SK-N-MC (cell line): ENCODE data around the gene NMUR1.

ENCODE experiments used
- EZH2 ChIP-seq: fragments of 200-600 bp; sonication (generic); IDR thresholded peaks from one replicate; pipeline ENCODE4 v1.6.1; 2017; ENCODE audit warnings: antibody characterized with exemption
- FOXP2 ChIP-seq: optimal IDR thresholded peaks from 2 replicates; pipeline ENCODE3; 2011; ENCODE audit warnings: mild to moderate bottlenecking, moderate library complexity; ENCODE audit not compliant: insufficient read depth; ENCODE audit errors: extremely low read length, control extremely low read depth
- POLR2AphosphoS5 ChIP-seq: IDR thresholded peaks from 2 replicates; pipeline ENCODE4 v1.6.1; 2012; ENCODE audit warnings: mild to moderate bottlenecking, low read depth, low read length, borderline replicate concordance

GRCh38 chr2:231567159-231567558 is 36.9 kb upstream of the NMUR1 start:
- TF ChIP-seq POLR2AphosphoS5 (no peak), EZH2 (no peak), FOXP2 (no peak)
